Fibroblast of lung (primary cell): ENCODE measurements around the gene GSK3A.

Experiments
- CTCF ChIP-seq, 2 donors: IDR thresholded peaks in 1 of 2; conservative IDR thresholded peaks in 1 of 2; 1 replicate in 1 of 2; 2 replicates in 1 of 2; pipeline ENCODE4 v1.5.1; 2011 to 2012; ENCODE audit warnings: low read length in 2 of 2, control low read depth in 1 of 2, inconsistent platforms in 1 of 2, low read depth in 1 of 2, mild to moderate bottlenecking in 1 of 2
- EZH2 ChIP-seq: IDR thresholded peaks from 2 replicates; pipeline ENCODE4 v1.5.1; 2012; ENCODE audit warnings: low read length, control low read depth, mild to moderate bottlenecking; ENCODE audit errors: missing control alignments

- TF ChIP-seq CTCF (conservative IDR thresholded peaks at IDR 0.05 in 1 of 2, IDR thresholded peaks at IDR 0.05 in 1 of 2; ENCODE audit: low read depth in 1 of 2, low read length in 2 of 2) (no peak), EZH2 (no peak)
Measured at GRCh38 chr19:42250183-42250665, 7.8 kb upstream of the GSK3A start.
